ENCODE data around the gene KIF3B.
"Not testable (repeated sequence)": the region's sequence is repeated elsewhere in the genome, so short reads cannot be mapped to it uniquely, and the experiment has no call there.

Gene KIF3B

DNA sequence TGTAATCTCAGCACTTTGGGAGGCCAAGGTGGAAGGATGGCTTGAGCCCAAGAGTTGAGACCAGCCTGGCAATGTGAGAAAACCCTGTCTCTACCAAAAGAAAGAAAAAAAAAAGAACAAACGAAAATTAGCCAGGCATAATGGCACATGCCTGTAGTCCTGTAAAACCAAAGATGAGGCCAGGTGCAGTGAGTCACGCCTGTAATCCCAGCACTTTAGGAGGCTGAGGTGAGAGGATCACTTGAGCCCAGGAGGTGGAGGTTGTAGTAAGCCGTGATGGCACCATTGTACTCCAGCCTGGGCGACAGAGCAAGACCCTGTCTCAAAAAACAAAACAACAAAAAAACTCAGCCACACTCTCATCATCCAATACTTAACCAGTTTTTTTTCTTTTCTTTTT, 32.5 kb upstream of the KIF3B start:
- Histone ChIP-seq H3K79me2 (no peaks in the 10 kb centered on the region), H2AFZ (no peak overlapping the region), H3K9me3 (ENCODE audit: control insufficient read depth, low read length) (no peaks in the 10 kb centered on the region), H3K36me3 (ENCODE audit: control insufficient read depth, insufficient read depth, low read length) (no peaks in the 10 kb centered on the region), H3K27ac (no peak overlapping the region), H3K27me3 (ENCODE audit: control insufficient read depth, insufficient read depth, low read length) (no peaks in the 10 kb centered on the region), H3K4me1 (peaks cover 5% of the 10 kb centered on the region), H3K4me3 (ENCODE audit: low read depth, low read length) (no peak overlapping the region), H3K9ac (no peak overlapping the region), H3K4me2 (ENCODE audit: low read length) (no peak overlapping the region)
- TF ChIP-seq, protein P1, sequence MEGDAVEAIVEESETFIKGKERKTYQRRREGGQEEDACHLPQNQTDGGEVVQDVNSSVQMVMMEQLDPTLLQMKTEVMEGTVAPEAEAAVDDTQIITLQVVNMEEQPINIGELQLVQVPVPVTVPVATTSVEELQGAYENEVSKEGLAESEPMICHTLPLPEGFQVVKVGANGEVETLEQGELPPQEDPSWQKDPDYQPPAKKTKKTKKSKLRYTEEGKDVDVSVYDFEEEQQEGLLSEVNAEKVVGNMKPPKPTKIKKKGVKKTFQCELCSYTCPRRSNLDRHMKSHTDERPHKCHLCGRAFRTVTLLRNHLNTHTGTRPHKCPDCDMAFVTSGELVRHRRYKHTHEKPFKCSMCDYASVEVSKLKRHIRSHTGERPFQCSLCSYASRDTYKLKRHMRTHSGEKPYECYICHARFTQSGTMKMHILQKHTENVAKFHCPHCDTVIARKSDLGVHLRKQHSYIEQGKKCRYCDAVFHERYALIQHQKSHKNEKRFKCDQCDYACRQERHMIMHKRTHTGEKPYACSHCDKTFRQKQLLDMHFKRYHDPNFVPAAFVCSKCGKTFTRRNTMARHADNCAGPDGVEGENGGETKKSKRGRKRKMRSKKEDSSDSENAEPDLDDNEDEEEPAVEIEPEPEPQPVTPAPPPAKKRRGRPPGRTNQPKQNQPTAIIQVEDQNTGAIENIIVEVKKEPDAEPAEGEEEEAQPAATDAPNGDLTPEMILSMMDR (IDR thresholded peaks at IDR 0.05), result no peak

DNA sequence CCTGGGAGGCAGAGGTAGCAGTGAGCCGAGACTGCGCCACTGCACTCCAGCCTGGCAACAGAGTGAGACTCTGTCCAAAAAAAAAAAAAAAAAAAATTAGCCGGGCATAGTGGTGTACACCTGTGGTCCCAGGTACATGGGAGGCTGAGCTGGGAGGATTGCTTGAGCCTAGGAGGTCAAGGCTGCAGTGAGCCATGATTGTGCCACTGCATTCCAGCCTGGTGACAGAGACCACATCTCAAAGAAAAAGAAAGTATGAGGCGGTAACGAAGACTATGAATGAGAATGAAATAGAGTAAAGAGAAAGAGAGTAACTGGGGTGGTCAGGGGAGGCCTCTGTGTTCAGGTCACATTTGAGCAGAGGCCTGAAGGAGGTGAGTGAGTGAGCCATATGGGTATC, 31.2 kb upstream of the KIF3B start:
- H3K27me3 ChIP-seq (ENCODE audit: control insufficient read depth, insufficient read depth, low read length); H3K9ac ChIP-seq; H3K27ac ChIP-seq; H3K79me2 ChIP-seq; H3K36me3 ChIP-seq (ENCODE audit: control insufficient read depth, insufficient read depth, low read length); H3K4me1 ChIP-seq; H3K4me3 ChIP-seq (ENCODE audit: low read depth, low read length); H3K9me3 ChIP-seq (ENCODE audit: control insufficient read depth, low read length); H3K4me2 ChIP-seq (ENCODE audit: low read length); H2AFZ ChIP-seq: not testable (repeated sequence)

DNA sequence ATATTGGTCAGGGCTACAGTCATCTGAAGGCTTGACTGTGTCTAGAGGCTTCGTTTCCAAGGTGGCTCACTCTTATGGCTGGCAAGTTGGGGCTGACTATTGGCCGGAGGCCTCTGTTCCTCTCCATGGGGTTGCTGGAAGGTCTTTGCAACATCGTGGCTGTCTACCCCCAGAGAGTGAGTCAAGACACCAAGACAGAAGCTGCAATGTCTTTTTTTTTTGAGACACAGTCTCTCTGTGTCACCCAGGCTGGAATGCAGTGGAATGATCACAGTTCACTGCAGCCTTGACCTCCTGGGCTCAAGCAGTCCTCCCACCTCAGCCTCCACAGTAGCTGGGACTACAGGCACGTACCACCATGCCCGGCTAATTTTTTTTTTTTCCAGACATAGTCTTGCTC, 29.4 kb upstream of the KIF3B start:
- Histone ChIP-seq H2AFZ (no peak overlapping the region), H3K27me3 (ENCODE audit: control insufficient read depth, insufficient read depth, low read length) (no peaks in the 10 kb centered on the region), H3K9me3 (ENCODE audit: control insufficient read depth, low read length) (no peaks in the 10 kb centered on the region), H3K79me2 (no peaks in the 10 kb centered on the region), H3K36me3 (ENCODE audit: control insufficient read depth, insufficient read depth, low read length) (no peaks in the 10 kb centered on the region), H3K4me2 (ENCODE audit: low read length) (no peak overlapping the region), H3K9ac (no peak overlapping the region), H3K27ac (no peak overlapping the region), H3K4me3 (ENCODE audit: low read depth, low read length) (no peak overlapping the region), H3K4me1 (no peaks in the 10 kb centered on the region)
- TF ChIP-seq, protein P1 (IDR thresholded peaks at IDR 0.05), result no peak

DNA sequence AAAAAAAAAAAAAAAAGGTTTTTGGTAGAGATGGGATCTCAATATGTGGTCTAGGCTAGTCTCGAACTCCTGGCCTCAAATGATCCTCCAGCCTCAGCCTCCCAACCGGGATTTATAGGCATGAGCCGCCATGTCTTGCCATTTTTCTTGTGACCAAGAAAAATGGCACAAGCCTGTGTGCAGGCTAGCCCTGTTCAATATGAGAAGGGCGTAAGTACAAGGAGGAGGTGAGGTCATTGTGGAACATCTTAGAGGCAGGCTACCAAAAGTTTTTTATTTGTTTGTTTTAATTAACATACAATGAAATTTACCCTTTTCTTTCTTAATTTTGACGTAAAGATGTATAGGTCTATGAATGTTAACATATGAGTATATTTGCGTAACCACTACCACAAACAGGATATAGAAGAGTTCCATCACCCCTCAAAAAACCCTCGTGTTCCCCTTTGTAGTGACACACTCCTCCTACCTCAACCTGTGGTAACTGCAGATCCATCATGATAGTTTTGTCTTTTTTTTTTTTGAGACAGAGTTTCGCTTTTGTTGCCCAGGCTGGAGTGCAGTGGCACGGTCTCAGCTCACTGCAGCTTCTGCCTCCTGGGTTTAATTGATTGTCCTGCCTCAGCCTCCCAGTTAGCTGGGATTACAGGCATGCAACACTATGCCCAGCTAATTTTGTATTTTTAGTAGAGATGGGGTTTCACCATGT, 28.3 kb upstream of the KIF3B start:
- Histone ChIP-seq H3K4me2 (ENCODE audit: low read length) (no peak overlapping the region), H3K4me3 (ENCODE audit: low read depth, low read length) (no peak overlapping the region), H3K27ac (no peak overlapping the region), H3K4me1 (no peaks in the 10 kb centered on the region), H3K27me3 (ENCODE audit: control insufficient read depth, insufficient read depth, low read length) (no peaks in the 10 kb centered on the region), H3K9ac (no peak overlapping the region), H3K9me3 (ENCODE audit: control insufficient read depth, low read length) (no peaks in the 10 kb centered on the region), H2AFZ (no peak overlapping the region), H3K36me3 (ENCODE audit: control insufficient read depth, insufficient read depth, low read length) (no peaks in the 10 kb centered on the region), H3K79me2 (no peaks in the 10 kb centered on the region)
- TF ChIP-seq, protein P1 (IDR thresholded peaks at IDR 0.05), result no peak

DNA sequence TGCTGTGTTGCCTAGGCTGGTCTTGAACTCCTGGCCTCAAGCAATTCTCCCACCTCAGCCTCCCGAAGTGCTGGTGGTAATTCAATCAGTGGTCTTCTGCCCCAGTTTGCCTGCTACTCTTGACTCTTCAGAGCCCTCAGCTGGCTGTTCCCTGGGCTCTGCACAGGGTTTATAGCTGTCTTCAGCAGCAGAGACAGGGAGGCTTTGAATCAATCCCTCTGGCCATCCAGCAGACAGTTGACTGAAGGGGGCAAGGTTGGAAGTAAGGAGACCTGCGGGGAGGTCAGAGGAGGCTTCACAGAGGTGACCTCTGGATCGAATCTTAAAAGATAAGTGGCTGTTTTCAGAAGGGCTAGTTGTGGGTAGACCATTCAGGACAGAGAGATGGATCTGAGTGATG, 26.0 kb upstream of the KIF3B start:
- no peak overlapping the region for H3K9ac ChIP-seq
- H2AFZ ChIP-seq, result no peak overlapping the region
- H3K4me3 ChIP-seq (ENCODE audit: low read depth, low read length), result no peak overlapping the region
- no peaks in the 10 kb centered on the region for H3K79me2 ChIP-seq
- H3K9me3 ChIP-seq (ENCODE audit: control insufficient read depth, low read length), result no peaks in the 10 kb centered on the region
- TF ChIP-seq, protein P1 (IDR thresholded peaks at IDR 0.05), result no peak
- no peak overlapping the region for H3K4me2 ChIP-seq (ENCODE audit: low read length)
- no peak overlapping the region for H3K27ac ChIP-seq
- H3K36me3 ChIP-seq (ENCODE audit: control insufficient read depth, insufficient read depth, low read length), result no peaks in the 10 kb centered on the region
- no peaks in the 10 kb centered on the region for H3K4me1 ChIP-seq
- no peaks in the 10 kb centered on the region for H3K27me3 ChIP-seq (ENCODE audit: control insufficient read depth, insufficient read depth, low read length)

Data from parathyroid adenoma (tissue), 2 donors.